ENCODE results near the gene OR1J1.

Gene OR1J1, protein sequence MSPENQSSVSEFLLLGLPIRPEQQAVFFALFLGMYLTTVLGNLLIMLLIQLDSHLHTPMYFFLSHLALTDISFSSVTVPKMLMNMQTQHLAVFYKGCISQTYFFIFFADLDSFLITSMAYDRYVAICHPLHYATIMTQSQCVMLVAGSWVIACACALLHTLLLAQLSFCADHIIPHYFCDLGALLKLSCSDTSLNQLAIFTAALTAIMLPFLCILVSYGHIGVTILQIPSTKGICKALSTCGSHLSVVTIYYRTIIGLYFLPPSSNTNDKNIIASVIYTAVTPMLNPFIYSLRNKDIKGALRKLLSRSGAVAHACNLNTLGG

DNA sequence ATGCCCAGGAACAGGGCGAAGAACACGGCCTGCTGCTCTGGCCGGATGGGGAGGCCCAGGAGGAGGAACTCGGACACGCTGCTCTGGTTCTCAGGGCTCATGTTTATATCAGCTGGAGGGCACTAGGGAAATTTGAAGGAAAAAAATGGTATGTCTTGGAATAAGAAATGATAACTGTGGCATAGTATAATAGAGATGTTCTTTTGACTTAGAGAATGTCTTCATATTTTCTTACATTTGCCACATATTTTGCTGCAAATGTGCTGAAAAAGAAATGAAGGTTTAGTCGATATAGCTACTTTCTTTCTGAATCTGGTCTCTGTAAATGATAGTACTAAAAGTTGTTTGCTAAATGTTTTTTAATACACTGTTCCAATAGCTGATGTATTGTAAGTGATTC lies at the start of gene OR1J1:
Gene OR1J1 (minus strand): TSS at position 101 of the 400 bp plus-strand sequence. CDS start 0 bp downstream, at position 101.
- no peak for DNase-seq

DNA sequence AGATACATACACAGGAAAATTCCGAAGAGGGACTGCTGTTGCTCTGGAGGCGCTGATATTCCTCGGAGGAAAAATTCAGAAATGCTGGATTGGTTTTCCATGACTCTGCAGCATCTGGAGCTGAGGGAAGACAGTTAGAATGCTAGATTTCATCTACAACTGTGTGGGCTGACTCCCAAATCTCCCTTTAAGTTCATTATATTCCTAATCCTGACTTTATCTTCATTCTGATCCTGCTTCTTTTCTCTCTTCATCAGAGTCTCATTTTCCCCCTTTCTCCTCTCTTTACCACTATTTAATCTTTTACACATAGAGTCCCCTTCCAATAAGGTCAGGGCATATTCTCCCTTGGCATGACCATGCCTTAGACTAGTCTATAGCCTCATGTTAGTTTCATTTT lies 49.5 kb upstream of the OR1J1 start, which contains the start of gene OR1N1:
Gene OR1N1 (minus strand): TSS at position 101 of the 400 bp plus-strand sequence. CDS start 0 bp downstream, at position 101.
- no peak for DNase-seq

DNA sequence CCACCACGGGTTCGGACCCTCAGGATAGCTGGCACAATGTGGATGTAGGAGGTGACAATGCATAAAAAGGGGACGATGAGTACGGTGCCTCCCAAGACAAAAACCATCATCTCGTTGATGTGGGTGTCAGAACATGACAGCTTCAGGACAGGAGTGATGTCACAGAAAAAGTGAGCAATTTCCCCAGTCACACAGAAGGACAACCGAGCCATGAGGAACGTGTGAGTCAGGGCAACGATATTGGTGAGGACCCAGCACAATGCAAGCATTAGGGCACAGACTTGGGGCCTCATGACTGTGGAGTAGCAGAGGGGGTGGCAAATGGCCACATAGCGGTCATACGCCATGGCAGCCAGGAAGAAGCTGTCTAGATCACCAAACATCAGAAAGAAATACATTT lies 48.9 kb upstream of the OR1J1 start:
- DNase-seq: no peak

DNA sequence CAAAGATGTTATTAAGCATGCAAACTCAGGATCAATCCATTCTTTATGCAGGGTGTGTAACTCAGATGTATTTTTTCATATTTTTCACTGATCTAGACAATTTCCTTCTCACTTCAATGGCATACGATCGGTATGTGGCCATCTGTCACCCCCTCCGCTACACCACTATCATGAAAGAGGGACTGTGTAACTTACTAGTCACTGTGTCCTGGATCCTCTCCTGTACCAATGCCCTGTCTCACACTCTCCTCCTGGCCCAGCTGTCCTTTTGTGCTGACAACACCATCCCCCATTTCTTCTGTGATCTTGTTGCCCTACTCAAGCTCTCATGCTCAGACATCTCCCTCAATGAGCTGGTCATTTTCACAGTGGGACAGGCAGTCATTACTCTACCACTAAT lies 41.6 kb upstream of the OR1J1 start:
- DNase-seq: no peak

DNA sequence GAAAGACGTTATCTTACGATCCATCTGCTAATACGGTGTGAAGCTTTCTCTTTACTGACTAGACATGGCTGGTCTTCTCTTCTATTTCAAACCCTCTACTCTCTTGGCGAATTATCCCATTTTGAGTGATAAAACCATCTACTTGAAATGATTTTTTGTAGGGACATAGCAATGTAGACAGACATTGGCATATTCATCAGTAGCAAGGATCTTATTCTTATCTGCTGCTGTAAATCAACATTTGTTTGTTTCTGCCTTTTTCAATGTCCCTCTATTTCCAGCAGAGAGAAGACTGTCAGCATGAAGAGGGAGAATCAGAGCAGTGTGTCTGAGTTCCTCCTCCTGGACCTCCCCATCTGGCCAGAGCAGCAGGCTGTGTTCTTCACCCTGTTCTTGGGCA lies 41.1 kb upstream of the OR1J1 start, which contains the start of gene OR1J4:
Gene OR1J4 (plus strand): TSS at position 301 of the 400 bp plus-strand sequence. CDS start 0 bp downstream, at position 301.
- no peak for DNase-seq

DNA sequence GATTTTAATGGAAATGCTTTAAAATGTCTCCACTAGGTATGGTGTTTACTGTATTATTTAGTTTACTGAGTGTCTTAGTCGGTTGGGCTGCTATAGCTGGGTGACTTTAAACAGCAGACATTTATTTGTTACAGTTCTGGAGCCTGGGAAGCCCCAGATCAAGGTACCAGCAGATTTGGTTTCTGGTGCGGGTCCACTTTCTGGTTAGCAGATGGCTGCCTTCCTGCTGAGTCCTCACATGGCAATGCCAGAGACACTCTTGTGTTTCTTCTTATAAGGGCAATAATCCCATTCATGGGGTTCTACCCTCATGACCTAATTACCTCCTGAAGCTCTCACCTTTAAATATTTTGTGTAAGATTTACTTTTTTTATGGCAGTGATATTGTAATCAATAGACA lies 40.5 kb upstream of the OR1J1 start:
- DNase-seq: no peak

DNA sequence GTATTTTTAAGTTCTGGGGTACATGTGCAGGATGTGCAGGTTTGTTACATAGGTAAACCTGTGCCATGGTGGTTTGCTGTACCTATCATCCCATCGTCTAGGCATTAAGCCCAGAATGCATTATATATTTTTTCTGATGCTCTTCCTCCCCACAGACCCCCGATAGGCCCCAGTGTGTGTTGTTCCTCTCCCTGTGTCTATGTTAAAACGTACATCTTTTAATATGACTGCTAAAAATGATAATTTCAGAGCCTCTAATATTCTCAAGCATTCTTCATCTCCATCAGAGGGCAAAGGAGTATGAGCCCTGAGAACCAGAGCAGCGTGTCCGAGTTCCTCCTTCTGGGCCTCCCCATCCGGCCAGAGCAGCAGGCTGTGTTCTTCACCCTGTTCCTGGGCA lies 32.8 kb upstream of the OR1J1 start, which contains the start of gene OR1J2:
Gene OR1J2 (plus strand): TSS at position 301 of the 400 bp plus-strand sequence. CDS start 0 bp downstream, at position 301.
- DNase-seq: no peak

DNA sequence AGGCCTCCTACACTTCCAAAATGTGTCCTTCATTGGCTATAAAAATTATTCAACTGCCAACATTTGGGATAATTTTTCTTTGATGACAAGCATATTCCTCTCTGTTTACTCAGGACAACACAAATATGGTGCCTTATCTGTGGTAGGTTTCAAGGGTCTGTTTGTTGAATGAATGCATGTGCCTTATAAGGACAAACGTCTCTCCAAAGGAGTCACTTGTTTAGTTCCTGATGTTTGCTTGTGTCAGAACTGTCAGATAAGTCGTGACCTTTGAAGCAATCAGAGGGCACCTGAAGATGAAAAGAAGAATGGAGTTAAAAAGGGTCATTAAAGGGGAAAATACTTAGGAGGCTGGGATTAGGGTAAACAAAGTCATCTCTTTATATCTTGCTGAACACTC lies 29.2 kb upstream of the OR1J1 start:
- DNase-seq: no peak

DNA sequence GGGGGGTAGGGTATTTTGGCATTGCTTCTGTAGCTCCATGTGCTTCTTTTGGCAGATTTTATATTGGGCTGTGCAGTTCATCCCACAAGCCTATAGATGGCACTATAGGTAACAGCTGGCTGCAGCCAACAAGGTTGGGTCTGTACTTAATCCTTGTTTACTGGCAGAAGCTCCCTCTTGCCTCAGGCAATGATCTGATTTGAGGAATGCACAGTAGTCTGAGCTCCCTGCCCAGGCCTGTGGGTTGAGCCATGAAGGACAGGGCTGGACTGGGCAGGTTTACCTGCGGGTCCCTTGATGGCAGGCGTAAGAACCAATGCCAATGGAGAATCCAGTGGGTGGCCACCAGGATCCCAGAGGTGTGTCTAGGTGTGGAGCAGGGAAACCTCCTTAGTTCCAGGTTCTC lies 21.2 kb upstream of the OR1J1 start:
- DNase-seq: peak; percentile 0

DNA sequence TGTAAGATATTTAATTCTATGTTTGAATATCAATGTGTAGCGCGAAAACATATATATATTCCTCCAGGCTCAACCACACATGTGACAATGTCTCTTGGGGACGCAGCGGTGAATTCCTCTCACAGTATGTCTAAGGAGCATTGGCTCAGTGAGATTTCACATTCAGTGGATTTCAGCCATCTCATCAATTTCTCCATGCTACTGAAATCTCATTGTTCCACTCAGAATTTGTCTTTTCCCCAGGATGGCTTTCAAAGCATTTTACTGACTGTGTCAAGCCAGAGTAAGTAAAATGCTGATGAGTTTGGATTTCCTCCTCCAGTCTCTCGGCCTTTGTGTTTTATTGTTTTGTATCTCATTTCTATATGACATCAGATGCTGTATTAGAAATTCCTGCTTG lies 1.3 kb upstream of the OR1J1 start:
- no peak for DNase-seq

DNA sequence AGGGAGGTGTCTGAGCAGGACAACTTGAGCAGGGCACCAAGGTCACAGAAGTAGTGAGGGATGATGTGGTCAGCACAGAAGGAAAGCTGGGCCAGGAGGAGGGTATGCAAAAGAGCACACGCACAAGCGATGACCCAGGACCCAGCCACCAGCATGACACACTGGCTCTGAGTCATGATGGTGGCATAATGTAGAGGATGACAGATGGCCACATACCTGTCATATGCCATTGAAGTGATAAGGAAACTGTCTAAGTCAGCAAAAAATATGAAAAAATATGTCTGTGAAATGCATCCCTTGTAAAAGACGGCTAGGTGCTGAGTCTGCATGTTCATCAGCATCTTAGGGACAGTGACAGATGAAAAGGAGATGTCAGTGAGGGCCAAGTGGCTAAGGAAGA lies 380 bp downstream of the OR1J1 start:
- no peak for DNase-seq

DNA sequence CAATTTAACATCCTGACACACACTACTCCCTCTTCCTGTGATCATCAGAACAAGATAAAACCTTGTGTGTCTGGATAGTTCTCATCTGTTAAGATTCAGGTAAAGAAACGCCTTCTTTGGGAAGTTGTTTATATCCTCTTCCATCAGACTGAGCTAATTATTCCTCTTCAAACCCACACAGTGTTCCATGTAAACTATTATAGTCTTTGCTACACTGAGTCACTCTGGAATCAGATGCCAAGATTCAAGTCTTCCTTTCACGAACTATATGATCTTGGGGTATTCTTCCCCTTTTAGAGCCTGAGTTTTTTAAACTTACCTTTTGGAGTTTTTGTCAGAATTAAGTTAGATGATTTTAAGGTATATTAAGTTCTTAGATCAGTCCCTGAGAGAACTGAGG lies 2.0 kb downstream of the OR1J1 start:
- DNase-seq: no peak

DNA sequence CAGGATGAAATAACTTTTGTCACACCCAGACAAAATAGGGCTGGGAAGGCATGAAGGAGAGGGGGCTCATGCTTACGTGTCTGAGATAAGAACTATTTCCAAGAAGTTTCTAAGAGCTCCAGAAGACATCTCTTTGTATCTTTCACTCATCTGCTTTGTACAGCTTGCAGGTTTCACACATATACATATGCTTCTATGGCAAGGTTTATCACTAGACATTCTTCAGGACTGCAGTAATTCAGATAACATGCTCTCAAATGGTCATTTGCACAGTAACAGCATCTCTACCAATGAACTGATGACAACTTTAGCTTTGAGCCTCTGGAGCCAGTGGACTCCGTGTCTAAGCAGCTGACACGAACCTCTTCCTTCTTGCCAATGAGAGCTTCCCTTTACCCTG lies 3.2 kb downstream of the OR1J1 start:
- DNase-seq: no peak

DNA sequence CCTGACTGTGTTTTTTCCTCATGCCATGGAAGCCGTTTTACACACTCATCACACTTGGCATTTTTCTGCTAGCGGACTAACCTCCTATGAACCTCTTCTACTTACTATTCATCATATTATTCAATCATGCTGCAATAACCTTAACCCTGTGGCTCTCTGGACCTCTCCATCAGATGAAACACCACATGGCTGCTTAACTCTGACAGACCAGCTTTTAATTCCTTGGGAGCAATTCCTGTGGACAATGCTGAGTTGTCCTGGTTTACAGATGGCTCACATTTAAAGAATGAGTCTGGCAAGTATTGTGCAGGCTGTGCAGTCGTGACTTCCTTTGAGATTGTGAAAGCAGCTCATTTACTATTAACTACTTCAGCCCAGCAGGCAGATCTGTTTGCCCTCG lies 9.0 kb downstream of the OR1J1 start:
- DNase-seq: no peak

DNA sequence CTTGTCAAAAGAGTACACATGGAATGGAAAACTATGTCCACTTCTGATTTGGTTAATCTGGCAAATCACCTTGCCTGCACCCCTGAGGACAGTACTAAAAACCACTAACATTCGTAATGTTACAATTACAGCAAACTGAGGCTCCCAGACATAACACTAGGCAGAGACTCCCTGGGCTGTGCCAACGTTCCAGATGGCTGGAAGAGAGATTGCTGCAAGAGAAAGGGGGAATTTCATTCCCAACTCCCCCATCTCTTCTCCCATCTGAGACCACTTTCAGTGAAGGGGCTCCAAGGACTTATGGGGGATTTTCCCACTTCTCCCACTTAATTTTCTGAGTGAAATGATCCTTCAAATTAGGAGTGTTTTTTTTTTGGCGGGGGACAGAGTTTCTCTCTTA lies 11.3 kb downstream of the OR1J1 start:
- DNase-seq: no peak

DNA sequence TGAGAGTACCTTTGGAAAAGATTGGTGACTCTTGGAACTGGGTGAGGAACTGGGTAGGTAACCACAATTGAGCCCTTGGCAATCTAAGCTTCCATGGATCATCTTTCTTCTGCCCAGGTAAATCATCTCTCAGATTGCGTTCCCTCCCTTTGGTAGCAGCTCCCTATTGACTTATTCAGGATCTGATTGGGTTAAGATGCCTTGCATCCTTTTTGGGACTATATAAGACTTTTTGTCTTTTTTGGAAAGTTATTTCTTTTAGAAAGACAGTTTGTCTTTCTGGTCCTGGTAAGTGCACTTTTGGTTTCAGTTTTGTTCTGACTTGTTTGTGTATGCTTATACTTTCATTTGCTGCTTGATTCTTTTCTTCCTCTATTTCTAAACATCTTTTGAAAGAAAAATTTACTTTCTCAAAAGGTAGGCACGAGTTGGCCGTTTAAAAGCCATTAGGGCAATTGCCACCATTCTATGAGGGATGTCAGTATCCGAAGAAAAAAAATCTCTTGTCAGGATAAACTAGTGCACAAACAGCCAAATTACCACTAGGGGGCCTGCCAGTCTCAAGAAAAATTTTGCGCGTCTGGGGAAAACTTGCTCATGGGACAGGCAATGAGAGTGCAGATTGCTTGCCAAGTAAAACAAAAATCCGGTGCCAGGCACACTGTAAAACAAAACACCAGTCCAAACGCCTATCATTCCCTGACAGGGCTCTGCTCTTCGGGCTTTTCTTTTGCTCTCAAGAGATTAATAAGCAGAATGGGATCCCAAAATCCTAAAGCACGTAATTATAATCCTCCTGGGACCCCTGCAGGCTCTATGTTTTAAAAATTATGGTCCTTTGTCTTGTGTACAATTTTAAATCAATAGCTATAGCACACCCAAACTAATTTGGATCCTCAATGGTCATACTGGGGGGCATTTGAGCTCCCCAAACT lies 12.8 kb downstream of the OR1J1 start:
- peak; percentile 89 for DNase-seq

DNA sequence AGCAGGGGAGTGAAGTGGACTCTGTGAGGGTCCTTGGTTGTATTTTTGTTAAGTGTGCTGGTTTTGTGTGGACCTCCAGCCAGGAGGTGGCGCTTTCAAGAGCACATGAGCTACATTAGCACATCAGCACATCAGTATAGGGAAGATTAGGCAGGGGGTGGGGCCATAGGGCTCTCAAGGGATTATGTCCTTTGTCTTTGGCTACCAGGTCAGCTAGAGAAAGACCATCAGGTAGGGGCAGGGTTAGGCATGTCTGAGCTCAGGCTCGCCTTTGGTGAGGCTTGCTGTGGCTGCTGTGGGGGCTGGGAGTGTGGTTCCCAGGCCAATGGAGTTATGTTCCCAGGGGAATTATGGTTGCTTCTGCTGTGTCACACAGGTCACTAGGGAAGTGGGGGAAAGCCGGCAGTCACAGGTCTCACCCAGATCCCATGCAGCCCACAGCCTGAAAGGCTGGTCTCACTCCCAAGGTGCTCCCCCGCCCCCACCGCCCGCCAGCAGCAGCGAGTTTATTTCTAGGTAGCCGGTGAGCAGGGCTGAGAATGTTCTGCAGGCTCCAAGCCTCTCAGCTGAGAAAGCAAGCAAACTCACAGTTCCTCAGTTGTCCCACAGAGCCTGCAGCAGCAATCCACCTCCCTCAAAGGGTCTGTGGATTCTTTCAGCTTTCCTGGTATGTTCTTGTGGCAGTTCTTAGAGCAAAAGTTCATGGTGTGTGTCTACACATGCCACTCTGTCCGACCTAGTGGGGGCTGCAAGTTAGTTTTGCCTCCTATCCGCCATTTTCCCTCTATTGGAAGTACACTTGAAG lies 13.7 kb downstream of the OR1J1 start:
- no peak for DNase-seq

DNA sequence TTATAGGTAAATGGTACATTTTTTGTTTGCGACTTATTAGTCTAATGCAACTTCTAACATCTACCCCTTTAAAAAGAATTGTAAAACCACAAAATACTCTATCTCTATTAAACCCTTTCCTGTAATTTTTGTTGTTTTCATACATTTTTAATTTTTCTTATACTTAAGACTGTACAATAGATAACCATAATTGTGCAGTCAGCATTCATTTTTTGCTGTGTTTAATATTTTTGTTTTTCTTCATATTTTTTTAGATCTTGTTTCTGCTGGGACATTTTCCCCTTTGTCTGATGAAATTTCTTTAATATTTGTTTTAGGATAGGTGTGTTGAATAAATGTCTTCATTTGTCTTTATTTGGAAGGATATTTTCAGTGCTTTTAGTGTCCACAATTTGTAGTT lies 19.9 kb downstream of the OR1J1 start:
- DNase-seq: no peak

DNA sequence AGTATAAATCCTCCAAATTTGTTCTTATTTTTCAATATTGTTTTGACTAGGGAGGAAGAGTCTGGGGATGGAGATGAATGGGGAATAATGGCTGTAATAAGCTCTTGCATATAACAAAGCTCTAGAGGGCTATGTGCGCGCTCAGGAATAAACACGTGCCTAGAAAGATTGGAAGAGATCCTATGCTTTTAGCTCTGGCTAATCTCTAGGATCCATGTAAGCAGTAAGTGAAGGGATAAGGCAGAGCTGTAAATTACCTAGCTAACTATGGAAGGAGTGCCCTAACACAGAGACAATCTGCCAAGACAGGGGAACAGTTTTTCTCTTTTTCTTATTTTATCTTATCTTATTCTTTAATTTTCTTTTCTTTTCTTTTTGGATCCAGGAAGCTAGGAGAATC lies 21.6 kb downstream of the OR1J1 start:
- DNase-seq: no peak

DNA sequence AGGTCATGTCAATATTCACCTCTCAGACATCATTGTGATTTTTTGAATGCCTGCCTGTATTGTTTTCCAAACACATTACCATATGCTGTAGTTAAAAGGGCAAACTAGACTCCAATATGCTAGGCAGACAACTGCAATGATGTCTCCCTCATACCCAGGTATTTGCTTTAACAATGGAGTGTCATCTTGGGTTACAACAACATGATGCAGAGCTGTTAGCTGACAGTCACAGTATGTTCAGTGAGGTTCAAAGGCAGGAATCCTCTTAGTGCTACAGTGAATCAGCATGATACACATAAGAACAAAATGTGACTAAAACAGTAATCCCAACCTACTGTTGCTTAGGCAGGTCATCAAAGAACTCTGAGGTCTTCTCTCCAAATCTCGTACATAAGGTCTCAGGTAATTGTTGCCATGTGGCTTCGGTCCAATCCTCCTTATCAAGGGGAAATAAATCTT lies 24.0 kb downstream of the OR1J1 start:
- DNase-seq: no peak

DNA sequence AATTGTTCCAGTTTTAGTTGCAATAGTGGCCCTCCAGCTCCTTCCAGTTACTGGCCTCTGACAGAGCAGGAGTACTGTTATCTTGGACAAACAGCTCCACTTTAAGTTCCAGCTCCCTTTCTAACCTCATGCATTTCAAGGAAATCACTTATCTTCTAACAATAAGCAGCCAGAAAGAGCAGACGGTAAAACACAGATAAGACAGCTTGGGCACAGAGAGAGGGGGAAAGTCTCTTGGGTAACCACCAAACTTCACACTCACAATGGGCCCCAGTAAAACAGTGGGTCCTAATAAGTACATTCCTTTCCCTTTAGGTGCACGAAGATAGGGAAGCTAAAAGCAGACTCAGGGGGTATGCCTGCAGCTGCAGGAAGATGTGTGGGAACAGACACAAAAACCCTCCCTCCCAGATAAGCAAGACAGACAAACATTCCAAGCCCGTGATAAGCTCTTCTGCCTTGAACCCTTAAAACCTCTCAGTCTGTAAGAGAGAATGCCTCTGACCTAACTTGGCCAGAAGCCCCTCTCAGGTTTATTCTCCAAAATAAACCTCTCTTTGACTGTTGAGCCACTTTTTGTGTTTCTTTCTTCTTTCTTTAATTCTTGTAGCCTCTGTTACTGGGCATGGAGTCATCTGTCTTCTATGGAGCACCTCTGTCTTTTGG lies 30.8 kb downstream of the OR1J1 start:
- no peak for DNase-seq

DNA sequence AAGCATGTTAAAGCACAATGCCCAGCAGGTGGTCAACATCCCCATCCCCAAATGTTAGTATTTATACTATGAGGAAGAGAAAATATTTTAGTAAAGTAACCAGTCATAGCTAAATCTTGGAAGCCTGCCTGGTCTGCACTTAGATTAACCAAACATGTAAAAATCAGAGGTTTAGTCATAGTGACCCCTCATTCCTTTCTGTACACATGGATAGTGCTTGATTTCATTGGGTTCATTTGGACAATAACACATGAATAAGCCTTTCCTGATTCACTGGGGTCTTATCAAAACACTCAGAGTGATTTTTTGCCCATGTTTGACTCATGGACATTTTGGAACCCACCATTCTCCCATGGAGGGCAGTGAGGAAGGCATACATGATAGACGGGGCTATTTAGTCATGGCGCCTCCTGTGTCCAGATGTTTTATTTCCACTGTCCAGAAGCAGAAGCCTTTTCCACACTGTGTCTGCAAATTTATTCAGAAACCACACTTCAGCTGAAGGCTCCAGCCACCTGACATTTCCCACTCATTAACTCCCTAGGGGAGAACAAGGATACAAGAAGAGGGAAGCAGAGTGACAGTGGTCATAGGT lies 32.5 kb downstream of the OR1J1 start:
- DNase-seq: no peak
